LNCaP clone FGC (cell line): ENCODE results near the gene RGR.
A peak's percentile ranks its signal among the peaks of the same experiment; 100 is the strongest.

ENCODE experiments used
- DNase-seq: peaks from one replicate; pipeline ENCODE4 v3.0.0-alpha.2; 2011; ENCODE audit warnings: low read depth
- H3K4me3 ChIP-seq: 2 replicates; pipeline ENCODE4 v1.5.1; 2011; ENCODE audit warnings: mild to moderate bottlenecking, low read depth, low read length, control low read depth
- TF ChIP-seq, protein P1 (sequence below): IDR thresholded peaks from 2 replicates; pipeline ENCODE4 v1.5.1; 2012; ENCODE audit warnings: mild to moderate bottlenecking; ENCODE audit not compliant: control insufficient read depth, insufficient read depth; ENCODE audit errors: extremely low read depth

Gene RGR

DNA sequence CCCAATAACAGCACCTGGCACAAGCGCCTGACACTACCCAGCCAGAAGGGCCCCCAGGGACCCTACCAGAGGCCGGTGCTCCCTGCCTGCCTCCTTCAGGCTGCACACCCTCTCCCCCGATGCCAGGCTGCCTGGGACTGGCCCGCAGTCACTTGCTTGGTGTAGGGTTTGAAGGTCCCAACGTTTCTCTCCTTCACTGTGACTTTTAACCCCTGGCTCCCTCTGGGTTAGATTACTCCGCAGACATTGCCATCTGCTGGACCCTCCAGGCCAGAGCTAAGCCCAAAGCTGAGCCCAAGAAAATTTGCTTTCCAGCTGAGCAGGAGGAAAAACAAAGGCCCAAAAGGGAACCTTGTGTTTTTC lies 43.6 kb upstream of the RGR start:
- no peak overlapping the region for H3K4me3 ChIP-seq
- no peak for DNase-seq
- TF ChIP-seq, protein P1, sequence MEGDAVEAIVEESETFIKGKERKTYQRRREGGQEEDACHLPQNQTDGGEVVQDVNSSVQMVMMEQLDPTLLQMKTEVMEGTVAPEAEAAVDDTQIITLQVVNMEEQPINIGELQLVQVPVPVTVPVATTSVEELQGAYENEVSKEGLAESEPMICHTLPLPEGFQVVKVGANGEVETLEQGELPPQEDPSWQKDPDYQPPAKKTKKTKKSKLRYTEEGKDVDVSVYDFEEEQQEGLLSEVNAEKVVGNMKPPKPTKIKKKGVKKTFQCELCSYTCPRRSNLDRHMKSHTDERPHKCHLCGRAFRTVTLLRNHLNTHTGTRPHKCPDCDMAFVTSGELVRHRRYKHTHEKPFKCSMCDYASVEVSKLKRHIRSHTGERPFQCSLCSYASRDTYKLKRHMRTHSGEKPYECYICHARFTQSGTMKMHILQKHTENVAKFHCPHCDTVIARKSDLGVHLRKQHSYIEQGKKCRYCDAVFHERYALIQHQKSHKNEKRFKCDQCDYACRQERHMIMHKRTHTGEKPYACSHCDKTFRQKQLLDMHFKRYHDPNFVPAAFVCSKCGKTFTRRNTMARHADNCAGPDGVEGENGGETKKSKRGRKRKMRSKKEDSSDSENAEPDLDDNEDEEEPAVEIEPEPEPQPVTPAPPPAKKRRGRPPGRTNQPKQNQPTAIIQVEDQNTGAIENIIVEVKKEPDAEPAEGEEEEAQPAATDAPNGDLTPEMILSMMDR = no peak

GRCh38 chr10:84201682-84202081 lies 43.2 kb upstream of the RGR start:
- TF ChIP-seq, protein P1 = no peak
- no peak for DNase-seq
- no peak overlapping the region for H3K4me3 ChIP-seq

DNA sequence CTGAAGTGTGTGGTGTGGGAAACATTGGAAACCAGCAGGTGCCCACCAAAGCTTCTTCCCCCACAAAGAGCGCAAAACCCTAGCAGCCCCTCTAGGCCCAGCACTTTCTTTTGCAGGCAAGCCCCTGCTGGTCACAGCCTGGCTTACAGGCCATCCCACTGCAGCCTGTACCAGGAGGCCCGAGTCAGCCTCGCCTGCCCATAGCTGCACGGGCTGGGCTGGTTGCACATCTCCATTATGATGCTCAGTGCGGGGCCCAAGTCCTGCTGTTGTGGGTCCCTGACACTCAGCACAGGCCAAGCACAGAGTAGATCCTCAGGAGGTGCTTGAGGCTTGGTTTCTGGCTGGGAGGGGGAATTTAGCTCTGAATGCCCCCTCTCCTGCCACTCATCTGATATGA lies 42.5 kb upstream of the RGR start:
- TF ChIP-seq, protein P1 = no peak
- DNase-seq = no peak
- no peak overlapping the region for H3K4me3 ChIP-seq

GRCh38 chr10:84204122-84204521 lies 40.7 kb upstream of the RGR start:
- H3K4me3 ChIP-seq = no peak overlapping the region
- DNase-seq = no peak
- TF ChIP-seq, protein P1 = peak; percentile 59

GRCh38 chr10:84204610-84205009 lies 40.2 kb upstream of the RGR start:
- no peak for DNase-seq
- no peak overlapping the region for H3K4me3 ChIP-seq
- TF ChIP-seq, protein P1 = no peak

DNA sequence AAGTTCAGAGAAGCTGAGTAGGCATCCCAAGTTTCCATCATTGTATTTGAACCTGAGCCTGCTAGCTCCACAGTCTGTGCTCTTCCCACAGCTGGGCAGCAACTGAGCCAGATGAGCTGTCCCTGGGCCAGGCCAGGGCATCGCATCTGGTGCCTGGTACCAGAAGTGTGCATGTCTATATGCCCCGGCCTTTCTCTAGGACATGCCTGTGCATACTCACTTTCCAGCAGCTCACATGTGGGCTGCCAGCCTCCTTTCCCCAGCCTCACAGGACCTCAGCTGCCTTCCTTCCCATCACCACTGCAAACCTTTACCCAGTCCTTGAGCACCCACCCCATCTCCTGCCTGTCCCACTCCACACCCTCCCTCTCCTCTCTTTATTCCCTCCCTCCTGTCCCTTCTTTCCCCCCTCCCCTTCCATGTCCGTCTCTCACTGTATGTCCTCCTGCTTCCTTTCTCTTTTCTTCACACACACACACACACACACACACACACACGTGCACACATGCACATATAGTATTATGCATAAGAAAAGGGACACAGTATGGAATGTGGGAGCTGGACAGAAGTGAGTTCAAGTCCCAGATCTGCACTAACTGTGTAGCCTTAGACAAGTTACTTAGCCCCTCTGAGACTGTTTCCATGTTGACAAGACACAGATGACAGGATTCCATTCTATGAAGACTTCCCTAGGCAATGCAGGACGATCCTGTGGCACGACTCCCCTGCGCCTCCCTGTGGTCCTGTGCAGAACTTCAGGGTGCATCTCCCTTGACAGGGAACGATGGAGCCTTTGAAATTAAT lies 39.6 kb upstream of the RGR start:
- no peak overlapping the region for H3K4me3 ChIP-seq
- TF ChIP-seq, protein P1 = peak; percentile 98

GRCh38 chr10:84205853-84206525 lies 38.9 kb upstream of the RGR start:
- DNase-seq = no peak
- TF ChIP-seq, protein P1 = no peak
- no peak overlapping the region for H3K4me3 ChIP-seq

More for the DNA sequence above, 39.6 kb upstream of the RGR start:
- DNase-seq = peak; percentile 19
